Neural progenitor cell (in vitro differentiated cells): ENCODE data around the gene STX1A.

Source experiments
- CTCF ChIP-seq: fragments of 200-600 bp; sonication (generic); IDR thresholded peaks from 2 replicates; pipeline ENCODE4 v1.5.1; 2017; ENCODE audit warnings: antibody characterized with exemption, mild to moderate bottlenecking
- EZH2 ChIP-seq: fragments of 200-600 bp; sonication (generic); IDR thresholded peaks from 2 replicates; pipeline ENCODE4 v1.6.1; 2017; ENCODE audit warnings: antibody characterized with exemption, mild to moderate bottlenecking, moderate library complexity

- TF ChIP-seq CTCF (no peak), EZH2 (no peak)
These were observed 43.2 kb upstream of the STX1A start for GRCh38 chr7:73762659-73762999.
